ENCODE results near the gene TNS3.

Gene TNS3

DNA sequence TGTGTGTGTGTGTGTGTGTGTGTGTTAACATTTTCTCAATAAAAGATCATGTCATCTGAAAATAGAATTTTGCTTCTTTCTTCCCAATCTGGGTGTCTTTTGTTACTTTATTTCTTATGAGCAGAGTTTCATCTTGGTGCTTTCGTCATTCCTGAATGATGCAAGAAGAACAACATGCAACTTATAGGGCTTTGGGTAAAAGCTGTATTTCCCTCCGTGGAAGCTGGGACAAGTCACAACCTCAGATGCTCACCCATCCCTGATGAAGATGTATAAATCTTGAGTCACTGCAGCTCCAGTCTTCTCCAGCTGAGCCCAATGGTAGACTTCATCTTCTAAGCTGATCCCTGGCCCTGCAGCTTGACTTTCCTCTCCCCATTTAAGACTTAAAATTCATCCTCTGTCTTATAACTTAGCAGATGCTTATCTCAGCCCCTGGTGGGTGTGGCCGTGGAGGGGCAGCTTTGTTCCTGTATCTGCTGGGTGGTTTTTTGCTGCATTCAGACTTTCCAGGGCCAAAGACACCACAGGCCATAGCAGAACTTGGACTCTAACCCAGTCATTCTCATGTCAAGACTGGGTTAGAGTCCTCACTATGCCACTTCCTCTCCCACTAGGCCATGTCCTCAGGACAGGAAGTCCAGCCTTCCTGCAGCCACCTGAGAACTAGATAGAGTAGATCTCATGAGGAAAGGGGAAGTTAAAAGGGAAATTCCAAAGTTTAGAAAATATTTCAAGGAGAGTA, 356.4 kb downstream of the TNS3 start:
- DNase-seq (ENCODE audit: low spot score): no peak

All from kidney capillary endothelial cell (primary cell).